ENCODE measurements around the gene CPLX3.
A peak's percentile ranks its signal among the peaks of the same experiment; 100 is the strongest.

The CPLX3 gene

DNA sequence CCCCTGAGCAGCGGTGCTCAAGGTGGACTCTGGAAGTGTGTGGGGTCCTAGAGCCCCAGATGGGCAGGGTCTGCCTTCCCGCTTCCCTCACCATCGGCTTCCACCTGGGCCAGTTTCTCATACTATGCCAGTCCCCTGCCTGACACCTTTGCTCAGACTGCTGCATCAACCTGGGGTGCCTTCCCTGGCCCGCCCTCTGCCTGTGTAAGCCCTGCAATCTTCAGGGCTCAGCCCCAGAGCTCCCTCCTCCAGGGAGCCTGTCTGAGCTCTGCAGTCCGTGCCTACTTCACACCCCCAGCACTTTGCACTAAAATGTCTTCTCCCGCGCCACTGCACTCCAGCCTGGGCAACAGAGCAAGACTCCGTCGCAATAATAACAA, 31.5 kb upstream of the CPLX3 start:
- Histone ChIP-seq H3K4me1 (ENCODE audit: control insufficient read depth, insufficient read depth, low read length, poor library complexity, severe bottlenecking) (peaks cover 97% of the 10 kb centered on the region), H3K4me3 (ENCODE audit: insufficient read depth, low read depth, low read length, poor library complexity, severe bottlenecking) (no peak overlapping the region), H3K9me3 (ENCODE audit: control insufficient read depth, low read length) (no peaks in the 10 kb centered on the region), H3K27me3 (replicated peaks; ENCODE audit: control insufficient read depth, insufficient read depth, low read length, poor library complexity, severe bottlenecking) (no peaks in the 10 kb centered on the region), H3K36me3 (ENCODE audit: control insufficient read depth, insufficient read depth, low read length) (peaks cover 26% of the 10 kb centered on the region), H3K27ac (ENCODE audit: insufficient read depth, low read length, poor library complexity, severe bottlenecking) (peak overlapping the region; percentile 90)
- no peak for DNase-seq

DNA sequence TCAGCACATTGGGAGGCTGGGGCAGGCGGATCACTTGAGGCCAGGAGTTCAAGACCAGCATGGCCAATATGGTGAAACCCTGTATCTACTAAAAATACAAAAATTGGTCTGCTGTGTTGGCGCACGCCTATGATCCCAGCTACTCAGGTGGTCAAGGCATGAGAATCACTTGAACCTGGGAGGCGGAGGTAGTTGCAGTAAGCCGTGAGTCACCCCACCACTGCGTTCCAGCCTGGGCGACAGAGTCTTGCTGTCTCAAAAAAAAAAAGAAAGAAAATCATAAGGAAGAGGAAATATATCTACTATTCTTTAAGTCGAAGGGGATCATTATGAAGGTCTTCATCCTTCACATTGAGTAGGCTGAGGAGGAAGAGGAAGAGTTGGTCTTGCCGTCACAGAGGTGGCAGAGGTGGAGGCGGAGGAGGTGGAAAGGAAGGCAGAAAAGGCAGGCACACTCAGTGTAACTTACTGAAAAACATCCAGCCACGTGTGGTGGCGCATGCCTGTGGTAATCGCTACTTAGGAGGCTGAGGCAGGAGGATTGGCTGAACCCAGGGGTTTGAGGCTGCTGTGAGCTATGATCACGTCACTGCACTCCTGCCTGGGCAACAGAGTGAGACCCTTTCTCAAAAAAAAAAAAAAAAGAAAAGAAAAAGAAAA, 30.3 kb upstream of the CPLX3 start:
- peaks cover 37% of the 10 kb centered on the region for H3K36me3 ChIP-seq (ENCODE audit: control insufficient read depth, insufficient read depth, low read length)
- no peak overlapping the region for H3K4me3 ChIP-seq (ENCODE audit: insufficient read depth, low read depth, low read length, poor library complexity, severe bottlenecking)
- no peaks in the 10 kb centered on the region for H3K9me3 ChIP-seq (ENCODE audit: control insufficient read depth, low read length)
- H3K4me1 ChIP-seq (ENCODE audit: control insufficient read depth, insufficient read depth, low read length, poor library complexity, severe bottlenecking) = peaks cover 88% of the 10 kb centered on the region
- H3K27ac ChIP-seq (ENCODE audit: insufficient read depth, low read length, poor library complexity, severe bottlenecking) = peak overlapping the region; percentile 90
- no peaks in the 10 kb centered on the region for H3K27me3 ChIP-seq (replicated peaks; ENCODE audit: control insufficient read depth, insufficient read depth, low read length, poor library complexity, severe bottlenecking)
- peak in 1 of 3 donors; percentile 43 for DNase-seq

- Histone ChIP-seq H3K4me1 (ENCODE audit: control insufficient read depth, insufficient read depth, low read length, poor library complexity, severe bottlenecking) (peaks cover 62% of the 10 kb centered on the region), H3K4me3 (ENCODE audit: insufficient read depth, low read depth, low read length, poor library complexity, severe bottlenecking) (no peak overlapping the region), H3K36me3 (ENCODE audit: control insufficient read depth, insufficient read depth, low read length) (peaks cover 62% of the 10 kb centered on the region), H3K27me3 (replicated peaks; ENCODE audit: control insufficient read depth, insufficient read depth, low read length, poor library complexity, severe bottlenecking) (no peaks in the 10 kb centered on the region), H3K27ac (ENCODE audit: insufficient read depth, low read length, poor library complexity, severe bottlenecking) (peak overlapping the region; percentile 90), H3K9me3 (ENCODE audit: control insufficient read depth, low read length) (no peaks in the 10 kb centered on the region)
- DNase-seq = no peak
Observed at GRCh38 chr15:74798388-74799254, 27.8 kb upstream of the CPLX3 start.

DNA sequence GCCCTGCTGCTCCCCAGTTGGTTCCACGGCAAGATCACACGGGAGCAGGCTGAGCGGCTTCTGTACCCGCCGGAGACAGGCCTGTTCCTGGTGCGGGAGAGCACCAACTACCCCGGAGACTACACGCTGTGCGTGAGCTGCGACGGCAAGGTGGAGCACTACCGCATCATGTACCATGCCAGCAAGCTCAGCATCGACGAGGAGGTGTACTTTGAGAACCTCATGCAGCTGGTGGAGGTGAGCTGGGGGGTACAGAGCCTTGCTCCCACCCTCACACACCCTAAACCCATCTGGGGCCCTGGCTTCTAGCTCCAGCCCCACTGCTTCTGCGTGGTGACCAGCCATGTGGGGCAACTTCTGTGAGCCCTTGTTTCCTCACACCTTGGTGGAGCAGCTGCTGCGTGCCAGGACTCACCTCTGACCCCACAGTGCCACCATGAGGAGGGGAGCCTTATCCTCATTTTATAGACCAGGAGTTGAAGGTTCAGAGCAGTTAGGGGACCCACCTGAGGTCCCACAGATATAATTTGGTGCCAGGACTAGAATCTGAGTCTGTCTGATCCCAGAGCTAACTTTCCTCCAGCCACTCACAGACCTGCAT, 27.1 kb upstream of the CPLX3 start:
- no peaks in the 10 kb centered on the region for H3K27me3 ChIP-seq (replicated peaks; ENCODE audit: control insufficient read depth, insufficient read depth, low read length, poor library complexity, severe bottlenecking)
- H3K4me1 ChIP-seq (ENCODE audit: control insufficient read depth, insufficient read depth, low read length, poor library complexity, severe bottlenecking) = peaks cover 56% of the 10 kb centered on the region
- H3K4me3 ChIP-seq (ENCODE audit: insufficient read depth, low read depth, low read length, poor library complexity, severe bottlenecking) = no peak overlapping the region
- DNase-seq = no peak
- H3K27ac ChIP-seq (ENCODE audit: insufficient read depth, low read length, poor library complexity, severe bottlenecking) = peak overlapping the region; percentile 90
- no peaks in the 10 kb centered on the region for H3K9me3 ChIP-seq (ENCODE audit: control insufficient read depth, low read length)
- H3K36me3 ChIP-seq (ENCODE audit: control insufficient read depth, insufficient read depth, low read length) = peaks cover 70% of the 10 kb centered on the region

DNA sequence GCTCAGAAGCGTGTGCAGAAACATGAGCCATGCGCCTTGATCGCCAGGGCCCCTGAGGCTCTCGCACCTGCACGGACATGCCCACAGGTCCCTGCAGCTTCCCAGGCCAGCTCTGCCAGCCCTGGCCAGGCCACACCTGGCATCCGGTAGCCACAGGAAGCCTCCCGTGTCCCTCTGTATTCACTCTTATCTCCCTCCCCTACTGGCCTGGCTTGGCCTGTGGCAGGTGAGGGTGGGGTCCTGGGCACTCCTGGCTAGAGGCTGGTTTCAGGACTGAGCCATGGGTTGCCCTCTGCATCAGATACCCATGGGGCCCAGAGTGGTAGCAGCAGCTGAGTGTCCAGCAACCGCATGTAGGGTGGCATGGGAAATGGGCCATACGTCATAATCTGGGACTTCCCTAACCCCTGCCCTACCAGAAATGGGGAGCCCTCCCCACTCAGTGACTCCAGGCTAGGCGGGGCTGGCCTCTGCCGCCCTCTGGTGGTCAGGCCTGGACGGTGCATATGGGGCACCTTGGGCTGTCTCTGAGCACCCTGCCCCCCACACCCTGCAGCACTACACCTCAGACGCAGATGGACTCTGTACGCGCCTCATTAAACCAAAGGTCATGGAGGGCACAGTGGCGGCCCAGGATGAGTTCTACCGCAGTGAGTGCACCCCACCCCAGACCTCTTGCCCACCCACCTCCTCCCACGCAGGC, 26.4 kb upstream of the CPLX3 start:
- Histone ChIP-seq H3K9me3 (ENCODE audit: control insufficient read depth, low read length) (no peaks in the 10 kb centered on the region), H3K4me3 (ENCODE audit: insufficient read depth, low read depth, low read length, poor library complexity, severe bottlenecking) (no peak overlapping the region), H3K4me1 (ENCODE audit: control insufficient read depth, insufficient read depth, low read length, poor library complexity, severe bottlenecking) (peaks cover 50% of the 10 kb centered on the region), H3K27ac (ENCODE audit: insufficient read depth, low read length, poor library complexity, severe bottlenecking) (peak overlapping the region; percentile 90), H3K27me3 (replicated peaks; ENCODE audit: control insufficient read depth, insufficient read depth, low read length, poor library complexity, severe bottlenecking) (no peaks in the 10 kb centered on the region), H3K36me3 (ENCODE audit: control insufficient read depth, insufficient read depth, low read length) (peaks cover 68% of the 10 kb centered on the region)
- peak; percentile 79 to 85 (median 84) for DNase-seq

- Histone ChIP-seq H3K27me3 (replicated peaks; ENCODE audit: control insufficient read depth, insufficient read depth, low read length, poor library complexity, severe bottlenecking) (no peaks in the 10 kb centered on the region), H3K4me3 (ENCODE audit: insufficient read depth, low read depth, low read length, poor library complexity, severe bottlenecking) (no peak overlapping the region), H3K36me3 (ENCODE audit: control insufficient read depth, insufficient read depth, low read length) (peaks cover 68% of the 10 kb centered on the region), H3K4me1 (ENCODE audit: control insufficient read depth, insufficient read depth, low read length, poor library complexity, severe bottlenecking) (peaks cover 43% of the 10 kb centered on the region), H3K9me3 (ENCODE audit: control insufficient read depth, low read length) (no peaks in the 10 kb centered on the region), H3K27ac (ENCODE audit: insufficient read depth, low read length, poor library complexity, severe bottlenecking) (peak overlapping the region; percentile 4)
- DNase-seq = no peak
Observed at GRCh38 chr15:74800559-74801094, 25.8 kb upstream of the CPLX3 start.

DNA sequence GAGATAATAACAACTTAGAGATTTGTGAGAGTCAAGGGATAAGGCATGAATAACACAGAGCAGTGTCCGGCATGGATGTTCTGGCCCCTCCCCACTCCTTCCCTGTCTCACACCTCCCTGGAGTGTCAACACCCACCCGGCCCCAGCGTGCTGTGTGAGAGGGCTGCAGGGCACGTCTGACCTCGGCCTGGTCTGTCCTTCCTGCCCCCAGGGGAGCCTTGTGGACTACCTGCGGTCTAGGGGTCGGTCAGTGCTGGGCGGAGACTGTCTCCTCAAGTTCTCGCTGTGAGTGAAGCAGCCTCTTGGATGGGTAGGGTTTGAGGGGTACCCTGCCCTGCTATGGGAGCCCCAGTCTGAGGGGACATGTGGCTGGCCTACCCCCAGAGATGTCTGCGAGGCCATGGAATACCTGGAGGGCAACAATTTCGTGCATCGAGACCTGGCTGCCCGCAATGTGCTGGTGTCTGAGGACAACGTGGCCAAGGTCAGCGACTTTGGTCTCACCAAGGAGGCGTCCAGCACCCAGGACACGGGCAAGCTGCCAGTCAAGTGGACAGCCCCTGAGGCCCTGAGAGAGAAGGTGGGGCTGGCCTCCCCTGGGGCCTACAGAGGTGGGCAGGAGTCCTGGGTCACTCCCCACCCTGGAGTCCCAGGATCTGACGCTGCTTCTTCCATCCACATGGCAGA, 25.0 kb upstream of the CPLX3 start:
- H3K9me3 ChIP-seq (ENCODE audit: control insufficient read depth, low read length) = no peaks in the 10 kb centered on the region
- no peak for DNase-seq
- H3K27ac ChIP-seq (ENCODE audit: insufficient read depth, low read length, poor library complexity, severe bottlenecking) = peak overlapping the region; percentile 4
- peaks cover 36% of the 10 kb centered on the region for H3K4me1 ChIP-seq (ENCODE audit: control insufficient read depth, insufficient read depth, low read length, poor library complexity, severe bottlenecking)
- H3K36me3 ChIP-seq (ENCODE audit: control insufficient read depth, insufficient read depth, low read length) = peaks cover 68% of the 10 kb centered on the region
- no peak overlapping the region for H3K4me3 ChIP-seq (ENCODE audit: insufficient read depth, low read depth, low read length, poor library complexity, severe bottlenecking)
- no peaks in the 10 kb centered on the region for H3K27me3 ChIP-seq (replicated peaks; ENCODE audit: control insufficient read depth, insufficient read depth, low read length, poor library complexity, severe bottlenecking)

DNA sequence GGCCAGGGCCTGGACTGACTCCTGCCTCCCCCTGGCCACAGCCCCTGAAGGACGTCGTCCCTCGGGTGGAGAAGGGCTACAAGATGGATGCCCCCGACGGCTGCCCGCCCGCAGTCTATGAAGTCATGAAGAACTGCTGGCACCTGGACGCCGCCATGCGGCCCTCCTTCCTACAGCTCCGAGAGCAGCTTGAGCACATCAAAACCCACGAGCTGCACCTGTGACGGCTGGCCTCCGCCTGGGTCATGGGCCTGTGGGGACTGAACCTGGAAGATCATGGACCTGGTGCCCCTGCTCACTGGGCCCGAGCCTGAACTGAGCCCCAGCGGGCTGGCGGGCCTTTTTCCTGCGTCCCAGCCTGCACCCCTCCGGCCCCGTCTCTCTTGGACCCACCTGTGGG, 24.1 kb upstream of the CPLX3 start:
- H3K27me3 ChIP-seq (replicated peaks; ENCODE audit: control insufficient read depth, insufficient read depth, low read length, poor library complexity, severe bottlenecking) = no peaks in the 10 kb centered on the region
- no peaks in the 10 kb centered on the region for H3K9me3 ChIP-seq (ENCODE audit: control insufficient read depth, low read length)
- H3K4me1 ChIP-seq (ENCODE audit: control insufficient read depth, insufficient read depth, low read length, poor library complexity, severe bottlenecking) = peaks cover 32% of the 10 kb centered on the region
- no peak overlapping the region for H3K4me3 ChIP-seq (ENCODE audit: insufficient read depth, low read depth, low read length, poor library complexity, severe bottlenecking)
- DNase-seq = no peak
- H3K36me3 ChIP-seq (ENCODE audit: control insufficient read depth, insufficient read depth, low read length) = peaks cover 68% of the 10 kb centered on the region
- no peak overlapping the region for H3K27ac ChIP-seq (ENCODE audit: insufficient read depth, low read length, poor library complexity, severe bottlenecking)

DNA sequence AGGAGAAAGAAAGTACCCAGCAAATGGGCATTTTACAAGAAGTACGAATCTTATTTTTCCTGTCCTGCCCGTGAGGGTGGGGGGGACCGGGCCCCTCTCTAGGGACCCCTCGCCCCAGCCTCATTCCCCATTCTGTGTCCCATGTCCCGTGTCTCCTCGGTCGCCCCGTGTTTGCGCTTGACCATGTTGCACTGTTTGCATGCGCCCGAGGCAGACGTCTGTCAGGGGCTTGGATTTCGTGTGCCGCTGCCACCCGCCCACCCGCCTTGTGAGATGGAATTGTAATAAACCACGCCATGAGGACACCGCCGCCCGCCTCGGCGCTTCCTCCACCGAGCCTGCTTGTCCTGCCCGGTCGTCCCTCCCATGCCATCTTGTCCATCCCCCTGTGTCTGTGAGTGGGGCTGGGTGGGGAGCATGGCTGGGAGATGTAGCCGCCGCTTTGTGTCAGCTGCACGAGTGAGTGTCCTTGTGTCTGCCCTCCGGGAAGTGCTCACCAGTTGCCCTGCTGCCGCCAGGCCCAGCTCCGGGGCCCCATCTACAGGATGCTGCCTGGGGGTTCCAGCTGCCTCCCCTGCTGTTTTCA, 23.5 kb upstream of the CPLX3 start:
- Histone ChIP-seq H3K9me3 (ENCODE audit: control insufficient read depth, low read length) (no peaks in the 10 kb centered on the region), H3K4me3 (ENCODE audit: insufficient read depth, low read depth, low read length, poor library complexity, severe bottlenecking) (no peak overlapping the region), H3K27ac (ENCODE audit: insufficient read depth, low read length, poor library complexity, severe bottlenecking) (no peak overlapping the region), H3K36me3 (ENCODE audit: control insufficient read depth, insufficient read depth, low read length) (peaks cover 65% of the 10 kb centered on the region), H3K27me3 (replicated peaks; ENCODE audit: control insufficient read depth, insufficient read depth, low read length, poor library complexity, severe bottlenecking) (no peaks in the 10 kb centered on the region), H3K4me1 (ENCODE audit: control insufficient read depth, insufficient read depth, low read length, poor library complexity, severe bottlenecking) (peaks cover 27% of the 10 kb centered on the region)
- DNase-seq = no peak

Data from effector memory CD4-positive, alpha-beta T cell (primary cell).